Endodermal cell (in vitro differentiated cells): ENCODE measurements around the gene MAD2L1. TPM values are rescaled to one million over a fixed set of nuclear protein-coding genes. Genes with fewer than 3 reads are reported as not detected.

Experiments
- DNase-seq: peaks from one replicate; pipeline ENCODE4 v3.0.0-alpha.2; 2017
- H3K27ac ChIP-seq: 2 replicates; pipeline ENCODE4 v1.5.1; 2013; ENCODE audit warnings: mild to moderate bottlenecking, low read depth, low read length, moderate library complexity
- H3K27me3 ChIP-seq: 2 replicates; pipeline ENCODE4 v1.6.1; 2013; ENCODE audit warnings: mild to moderate bottlenecking, low read length, moderate library complexity; ENCODE audit not compliant: insufficient read depth, control insufficient read depth, poor library complexity, severe bottlenecking
- H3K36me3 ChIP-seq: 2 replicates; pipeline ENCODE4 v1.7.0; 2013; ENCODE audit warnings: mild to moderate bottlenecking, low read length, moderate library complexity; ENCODE audit not compliant: control insufficient read depth, insufficient read depth
- H3K4me1 ChIP-seq: one replicate; pipeline ENCODE4 v1.7.0; 2013; ENCODE audit warnings: low read length; ENCODE audit not compliant: control insufficient read depth, insufficient read depth
- H3K4me3 ChIP-seq: 2 replicates; pipeline ENCODE4 v1.5.1; 2013; ENCODE audit warnings: mild to moderate bottlenecking, low read length, moderate library complexity
- H3K9ac ChIP-seq: 2 replicates; pipeline ENCODE4 v1.6.1; 2013; ENCODE audit warnings: mild to moderate bottlenecking, low read length, moderate library complexity; ENCODE audit not compliant: poor library complexity, severe bottlenecking; ENCODE audit errors: extremely low read depth
- H3K9me3 ChIP-seq: 2 replicates; pipeline ENCODE4 v1.6.1; 2013; ENCODE audit warnings: mild to moderate bottlenecking, low read length, moderate library complexity; ENCODE audit not compliant: control insufficient read depth
- H3K27ac Mint-ChIP-seq: 2 replicates; pipeline ENCODE4 v1.8.0; 2020; ENCODE audit warnings: mixed read lengths
- H3K27me3 Mint-ChIP-seq: 2 replicates; pipeline ENCODE4 v1.8.0; 2021; ENCODE audit warnings: mild to moderate bottlenecking, mixed read lengths; ENCODE audit not compliant: insufficient read depth
- H3K36me3 Mint-ChIP-seq: 2 replicates; pipeline ENCODE4 v1.8.0; 2020; ENCODE audit warnings: low read depth, mixed read lengths
- H3K4me1 Mint-ChIP-seq: 2 replicates; pipeline ENCODE4 v1.8.0; 2020; ENCODE audit warnings: mixed read lengths
- H3K4me3 Mint-ChIP-seq: 2 replicates; pipeline ENCODE4 v1.8.0; 2020; ENCODE audit warnings: mild to moderate bottlenecking, moderate library complexity, mixed read lengths
- H3K9me3 Mint-ChIP-seq: 2 replicates; pipeline ENCODE4 v1.8.0; 2020; ENCODE audit warnings: mild to moderate bottlenecking, mixed read lengths
- CTCF ChIP-seq: fragments of 200-600 bp; sonication (generic); conservative IDR thresholded peaks from 2 replicates; pipeline ENCODE4 v1.5.0; 2021; ENCODE audit warnings: antibody characterized with exemption, mild to moderate bottlenecking
- WGBS, 2 experiments: methylation state at CpG; one replicate each; pipeline versions ENCODE4 v1.1.5 to v1.1.7; 2013; ENCODE audit warnings: missing lambda C conversion rate in 2 of 2, mixed read lengths in 1 of 2; ENCODE audit not compliant: insufficient coverage in 1 of 2, insufficient read length in 1 of 2; 5-methylcytosine and 5-hydroxymethylcytosine counted together
- total RNA-seq, 2 donors: library from RNA; stranded (reverse); fragmentation: NEBNext Ultra II Directional in 1 of 2; extraction: Animal tissue kit (Norgen Biotek cat#: 25700) in 1 of 2; gene quantifications; 2 replicates in 1 of 2; 3 replicates in 1 of 2; pipeline ENCODE4 v1.2.1, GENCODE V29; 2021

MAD2L1 gene
- total RNA-seq, 2 donors from 2014 or later, result 53.3 to 82.4 TPM

GRCh38 chr4:120025516-120025915 lies 41.1 kb downstream of the MAD2L1 start:
- Histone ChIP-seq H3K4me3 (no peak overlapping the region), H3K27me3 (no peaks in the 10 kb centered on the region), H3K9ac (no peak overlapping the region), H3K36me3 (no peaks in the 10 kb centered on the region), H3K9me3 (no peaks in the 10 kb centered on the region), H3K4me1 (no peaks in the 10 kb centered on the region), H3K27ac (no peak overlapping the region)
- no peak overlapping the region for H3K4me3 Mint-ChIP-seq
- no peaks in the 10 kb centered on the region for H3K4me1 Mint-ChIP-seq
- no peaks in the 10 kb centered on the region for H3K27me3 Mint-ChIP-seq
- no peaks in the 10 kb centered on the region for H3K36me3 Mint-ChIP-seq
- H3K27ac Mint-ChIP-seq, result no peak overlapping the region
- 81% methylated on average over 1 of the region's 1 CpG; no CpG with 5 or more reads in 1 of the 2 experiments for WGBS, 2 experiments
- H3K9me3 Mint-ChIP-seq, result no peaks in the 10 kb centered on the region
- no peak for TF ChIP-seq CTCF
- no peak for DNase-seq

- Histone ChIP-seq H3K36me3 (no peaks in the 10 kb centered on the region), H3K27ac (no peak overlapping the region), H3K9me3 (peaks cover 20% of the 10 kb centered on the region), H3K9ac (no peak overlapping the region), H3K4me1 (no peaks in the 10 kb centered on the region), H3K27me3 (no peaks in the 10 kb centered on the region), H3K4me3 (no peak overlapping the region)
- Mint-ChIP-seq H3K4me3 (no peak overlapping the region), H3K27ac (no peak overlapping the region), H3K36me3 (peaks cover 9% of the 10 kb centered on the region), H3K9me3 (peaks cover 27% of the 10 kb centered on the region), H3K27me3 (peaks cover 3% of the 10 kb centered on the region), H3K4me1 (peaks cover 12% of the 10 kb centered on the region)
- 97 to 100% methylated on average over 1 of the region's 1 CpG for WGBS, 2 experiments
- DNase-seq, result no peak
- no peak for TF ChIP-seq CTCF
These were observed 47.9 kb downstream of the MAD2L1 start for GRCh38 chr4:120018786-120019185.

- DNase-seq, result no peak
- Histone ChIP-seq H3K27me3 (no peaks in the 10 kb centered on the region), H3K9ac (no peak overlapping the region), H3K36me3 (no peaks in the 10 kb centered on the region), H3K4me1 (no peaks in the 10 kb centered on the region), H3K9me3 (peaks cover 20% of the 10 kb centered on the region), H3K27ac (no peak overlapping the region), H3K4me3 (no peak overlapping the region)
- no peak overlapping the region for H3K4me3 Mint-ChIP-seq
- WGBS, 2 experiments, result 94 to 98% methylated on average over 3 to 6 of the region's 6 CpGs
- no peak overlapping the region for H3K27ac Mint-ChIP-seq
- H3K36me3 Mint-ChIP-seq, result peaks cover 9% of the 10 kb centered on the region
- TF ChIP-seq CTCF, result no peak
- peaks cover 33% of the 10 kb centered on the region for H3K9me3 Mint-ChIP-seq
- H3K27me3 Mint-ChIP-seq, result peaks cover 4% of the 10 kb centered on the region
- peaks cover 12% of the 10 kb centered on the region for H3K4me1 Mint-ChIP-seq
These were observed 48.5 kb downstream of the MAD2L1 start for GRCh38 chr4:120017939-120018692.
